Erythroblast (primary cell): ENCODE data around the gene DHX8.

ENCODE experiments used
- DNase-seq, 2 experiments: peaks; one replicate each; lab custom pipeline; 2025; lab: John Stamatoyannopoulos, UW
- GATA1 ChIP-seq: IDR thresholded peaks from 2 replicates; pipeline ENCODE4 v1.6.1; 2011; ENCODE audit warnings: low read depth, mild to moderate bottlenecking, control low read depth, low read length, moderate library complexity
- POLR2A ChIP-seq: IDR thresholded peaks from 2 replicates; pipeline ENCODE4 v1.6.1; 2011; ENCODE audit warnings: mild to moderate bottlenecking, low read length

Gene DHX8

DNA sequence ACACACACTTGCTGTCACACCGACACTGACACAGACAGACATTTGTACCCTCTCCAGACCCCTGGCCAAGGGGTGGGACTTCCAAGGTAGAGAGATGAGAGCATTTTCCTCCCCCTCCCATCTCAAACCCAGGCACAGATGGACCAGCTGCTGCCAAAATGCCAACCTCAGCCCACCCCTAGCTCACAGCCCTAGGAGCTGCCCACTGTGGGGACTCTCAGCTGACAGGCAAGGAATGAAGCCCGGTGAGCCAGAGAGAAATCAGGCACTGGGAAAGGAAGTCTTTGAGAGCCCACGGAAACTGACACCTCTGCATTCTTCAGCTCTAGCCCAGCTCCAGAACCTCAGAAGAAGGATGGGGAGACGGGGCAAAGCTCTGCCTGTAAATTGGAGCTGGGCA, 59.5 kb downstream of the DHX8 start:
- DNase-seq: no peak
- TF ChIP-seq POLR2A (no peak), GATA1 (no peak)

DNA sequence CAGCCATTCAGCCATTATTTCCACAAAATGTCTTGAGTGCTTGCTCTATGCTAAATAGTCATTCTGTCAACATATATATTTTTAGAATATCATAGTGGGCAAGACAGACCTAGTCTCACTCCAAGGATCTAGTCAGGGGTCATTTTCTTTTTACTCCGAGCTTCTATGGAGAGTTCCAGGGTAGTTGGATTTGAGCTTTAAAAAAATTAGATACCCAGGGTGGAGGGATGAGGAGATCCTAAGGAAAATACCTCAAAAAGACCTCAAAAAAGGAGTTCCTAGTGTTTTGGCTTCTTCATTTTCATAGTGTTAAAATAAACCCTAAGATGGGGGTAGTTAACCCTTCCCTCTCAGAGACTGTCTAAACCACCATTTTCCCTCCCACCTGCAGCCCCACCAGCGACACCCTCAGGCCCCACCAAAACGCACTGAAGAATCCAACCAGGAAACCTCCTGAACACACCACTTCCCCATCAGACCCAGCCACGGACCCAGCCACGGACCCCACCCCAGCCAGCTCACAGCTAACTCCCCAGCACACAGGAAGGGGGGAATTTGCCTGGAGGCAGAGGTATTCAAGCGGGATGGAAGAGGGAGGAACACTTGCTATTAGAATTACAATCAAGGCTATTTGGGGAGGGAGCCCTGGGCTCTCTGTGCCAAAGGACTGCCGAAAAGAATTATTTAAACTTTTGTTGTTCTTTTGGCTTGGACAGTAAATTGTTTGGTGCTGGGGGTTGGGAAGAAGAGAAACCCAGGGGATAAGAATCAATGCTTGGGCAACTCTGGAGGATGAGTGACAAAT, 60.2 kb downstream of the DHX8 start:
- DNase-seq: no peak
- TF ChIP-seq GATA1 (no peak), POLR2A (no peak)

DNA sequence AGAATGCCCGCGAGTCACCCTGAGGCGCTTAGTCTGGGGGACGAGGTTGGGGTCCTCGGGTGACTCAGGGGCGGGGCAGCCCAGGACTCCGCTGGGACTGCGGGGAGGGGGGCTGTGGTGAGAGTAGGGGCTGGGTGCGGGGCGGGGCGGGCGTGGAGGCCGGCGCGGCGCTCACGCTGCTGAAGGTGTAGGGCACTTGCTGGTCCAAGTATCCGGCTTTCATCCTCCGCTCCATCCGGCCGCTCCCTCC, 61.5 kb downstream of the DHX8 start:
- no peak for DNase-seq

DNA sequence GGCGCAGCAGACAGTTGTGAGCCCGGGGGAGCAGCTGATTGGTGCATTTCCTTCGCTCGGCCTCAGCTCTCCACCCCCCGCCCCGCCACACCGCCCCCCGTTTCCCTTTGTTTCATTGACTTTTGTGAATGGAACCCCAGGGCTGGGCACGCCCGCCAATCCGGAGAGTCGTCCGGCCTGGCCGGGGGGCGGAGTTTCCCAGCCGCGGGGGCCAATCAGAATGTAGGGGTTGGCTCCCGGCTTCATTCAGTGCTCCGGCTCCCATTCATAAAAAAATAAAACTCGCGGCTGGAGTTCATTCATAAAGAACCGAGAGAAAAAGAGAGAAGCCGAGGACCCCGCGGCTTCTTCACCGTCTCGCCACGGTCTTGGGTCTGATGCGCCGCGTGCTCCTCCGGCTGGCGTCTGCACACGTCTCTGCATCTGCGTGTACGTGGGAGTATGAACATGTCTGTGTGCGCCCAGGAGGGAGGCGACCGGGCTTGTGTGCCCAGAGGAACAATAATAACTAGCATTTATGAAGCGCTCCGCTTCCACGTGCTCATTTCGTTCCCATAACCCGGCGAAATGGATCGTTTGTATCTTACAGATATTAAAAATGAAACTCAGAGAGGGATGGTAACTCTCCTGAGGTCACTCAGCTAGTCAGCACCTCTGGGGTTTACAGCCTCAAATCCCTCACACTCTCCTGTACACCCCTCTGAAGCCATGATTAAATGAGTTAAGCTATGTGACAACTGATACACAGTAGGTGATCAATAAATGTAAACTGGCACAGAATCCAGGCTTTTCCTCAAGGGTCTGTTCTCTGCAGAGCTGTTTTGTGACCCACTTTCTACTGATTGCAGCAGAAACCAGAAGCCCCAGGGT, 62.8 kb downstream of the DHX8 start, which contains the start of gene ETV4:
Gene ETV4 (minus strand): TSS at position 22 of the 870 bp plus-strand sequence. CDS start 723 bp downstream, outside the sequence.
- DNase-seq: peak; percentile 73 to 77
- TF ChIP-seq POLR2A: no peak
- no peak for TF ChIP-seq GATA1

More for the DNA sequence above, 61.5 kb downstream of the DHX8 start:
- TF ChIP-seq GATA1 (no peak), POLR2A (no peak)

- TF ChIP-seq GATA1: no peak
- TF ChIP-seq POLR2A: no peak
- DNase-seq: no peak
Measured at GRCh38 chr17:43547189-43547550, 63.4 kb downstream of the DHX8 start.

DNA sequence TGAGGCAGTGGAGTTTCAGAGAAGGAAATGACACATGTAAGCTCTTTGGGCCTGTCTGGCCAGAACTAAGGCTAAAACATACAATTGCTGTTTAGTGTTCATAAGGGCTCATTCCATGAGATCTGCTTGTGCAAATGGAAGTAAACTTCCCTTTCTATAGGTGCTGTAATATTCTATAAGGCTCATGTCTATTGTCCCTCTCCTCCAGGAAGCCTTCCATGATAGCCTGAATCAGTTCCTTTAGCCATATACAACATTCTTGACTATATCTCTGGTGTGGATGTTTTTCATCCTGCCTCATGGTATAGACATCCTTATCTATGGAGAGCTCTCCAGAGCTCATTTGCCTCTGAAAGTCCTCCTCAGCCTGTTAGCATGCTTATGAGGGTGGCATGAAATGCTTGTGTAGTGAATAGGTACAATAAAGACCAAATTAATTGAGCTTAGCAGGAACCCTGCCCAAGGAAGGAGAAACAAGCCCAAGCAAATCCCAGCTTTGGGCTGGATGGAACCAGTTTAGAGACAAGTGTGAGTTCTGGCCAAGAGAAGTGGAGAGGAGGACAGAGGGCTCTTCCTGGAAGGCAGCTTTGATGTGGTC, 64.0 kb downstream of the DHX8 start:
- no peak for DNase-seq
- TF ChIP-seq POLR2A (no peak), GATA1 (no peak)

GRCh38 chr17:43548689-43549379, 65.1 kb downstream of the DHX8 start:
- TF ChIP-seq POLR2A: no peak
- DNase-seq: no peak

DNA sequence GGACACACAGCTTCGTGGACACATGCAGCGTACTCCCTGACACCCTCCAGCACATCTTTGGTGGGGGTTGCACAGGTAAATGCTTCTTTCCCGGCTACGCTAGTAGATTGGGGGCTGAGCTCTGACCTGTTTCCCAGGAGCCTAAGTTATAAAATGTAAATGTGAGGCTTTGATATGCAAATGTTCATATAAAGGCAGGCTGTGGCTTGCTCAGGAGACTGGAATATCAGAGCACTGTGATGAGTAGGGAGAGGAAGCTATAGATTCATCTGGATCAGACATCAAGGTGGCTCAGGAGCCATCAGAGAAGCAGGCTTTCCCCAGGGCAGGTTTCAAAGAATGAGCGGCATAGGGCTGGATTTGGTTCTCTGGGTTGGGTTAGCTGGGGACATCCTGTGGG, 65.7 kb downstream of the DHX8 start:
- no peak for DNase-seq
- TF ChIP-seq POLR2A (no peak), GATA1 (no peak)

- TF ChIP-seq POLR2A (no peak), GATA1 (no peak)
- no peak for DNase-seq
Measured at GRCh38 chr17:43550754-43551153, 67.0 kb downstream of the DHX8 start.

DNA sequence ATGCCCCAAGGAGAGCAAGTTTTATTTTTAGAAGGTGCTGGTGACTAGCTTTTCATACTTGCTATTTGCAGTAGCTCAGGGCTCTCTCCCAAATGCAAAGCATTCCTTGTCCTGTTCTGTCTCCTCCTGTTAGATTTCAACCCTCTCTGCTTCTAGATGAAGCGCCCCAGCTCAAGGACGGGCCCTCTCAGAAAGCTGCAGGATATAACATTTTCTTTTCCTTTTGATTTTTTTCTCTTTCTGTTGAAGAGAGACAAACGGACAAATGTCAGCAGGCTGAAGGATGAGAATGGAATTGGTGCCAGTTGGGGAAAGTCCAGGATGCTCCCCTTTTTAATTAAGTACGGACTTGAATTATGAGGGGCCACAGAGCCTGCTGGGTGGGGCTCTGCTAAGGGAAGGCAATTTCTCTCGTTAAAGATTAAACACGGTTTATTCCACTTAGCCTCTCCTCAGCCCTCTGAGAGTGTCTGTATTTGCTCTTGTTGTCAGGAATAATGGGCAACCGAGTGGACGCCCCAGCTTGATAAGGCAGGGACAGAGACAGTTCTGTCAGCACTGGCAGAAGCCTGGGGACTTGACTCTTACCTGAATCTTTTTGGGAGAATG, 68.6 kb downstream of the DHX8 start:
- no peak for DNase-seq
- no peak for TF ChIP-seq POLR2A
- TF ChIP-seq GATA1: no peak

- no peak for DNase-seq
- TF ChIP-seq GATA1 (no peak), POLR2A (no peak)
Measured at GRCh38 chr17:43553573-43553972, 69.8 kb downstream of the DHX8 start.

DNA sequence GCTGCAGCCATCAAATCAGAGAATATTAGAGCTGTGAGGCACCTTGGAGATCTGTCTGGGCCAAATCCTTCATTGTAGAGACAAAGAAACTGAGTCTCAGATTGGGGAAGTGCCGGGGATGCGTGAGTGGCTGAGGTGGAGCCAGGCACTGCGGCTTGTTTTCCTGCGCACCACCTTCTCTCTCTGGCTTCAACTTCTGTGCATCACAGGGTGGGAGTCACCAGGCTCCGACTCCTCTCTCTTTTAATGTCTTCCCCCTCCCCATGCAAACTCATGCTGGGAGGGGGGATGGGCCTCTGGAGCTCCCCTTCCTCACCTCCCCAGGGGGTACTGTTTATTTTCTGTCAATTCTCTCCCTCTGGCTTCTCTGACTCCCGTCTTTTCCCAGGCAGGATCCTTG, 71.1 kb downstream of the DHX8 start:
- TF ChIP-seq POLR2A (no peak), GATA1 (no peak)
- DNase-seq: no peak

DNA sequence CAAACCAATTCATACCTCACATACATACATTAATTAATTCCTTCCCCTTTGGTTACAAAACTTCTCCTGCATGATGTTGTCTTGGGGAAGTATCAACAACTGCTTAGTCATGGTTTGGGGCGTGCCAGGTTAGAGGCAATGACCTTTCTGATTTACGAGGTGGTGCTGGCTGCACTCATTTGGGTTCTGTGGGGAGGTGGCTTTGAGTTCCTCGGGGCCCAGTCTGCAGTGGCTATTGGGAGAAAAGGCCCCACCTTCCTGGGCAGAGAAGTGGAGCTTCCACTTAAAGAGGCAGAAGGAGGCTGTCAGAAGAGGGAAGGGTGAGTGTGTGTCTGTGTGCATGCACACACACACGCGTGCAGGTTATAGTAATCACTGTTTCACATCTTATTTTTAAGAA, 72.5 kb downstream of the DHX8 start:
- peak; percentile 57 to 76 for DNase-seq
- no peak for TF ChIP-seq POLR2A
- TF ChIP-seq GATA1: no peak
